Stimulated activated CD8-positive, alpha-beta memory T cell treated with anti-CD3 and anti-CD28 coated beads, Interleukin-2, amount 100 ng/mL, for 48 hours (primary cell): ENCODE data around the gene DNAJC13.

Source experiments
- DNase-seq, 2 donors: peaks; one replicate each; pipeline ENCODE4 v3.0.0-alpha.2; 2020; ENCODE audit warnings: low read depth in 2 of 2

The DNAJC13 gene

GRCh38 chr3:132405188-132405587 lies 12.1 kb upstream of the DNAJC13 start:
- no peak for DNase-seq

- DNase-seq: no peak
Observed at GRCh38 chr3:132405609-132406299, 11.5 kb upstream of the DNAJC13 start.

- DNase-seq: no peak
Observed at GRCh38 chr3:132406587-132406986, 10.7 kb upstream of the DNAJC13 start.

DNA sequence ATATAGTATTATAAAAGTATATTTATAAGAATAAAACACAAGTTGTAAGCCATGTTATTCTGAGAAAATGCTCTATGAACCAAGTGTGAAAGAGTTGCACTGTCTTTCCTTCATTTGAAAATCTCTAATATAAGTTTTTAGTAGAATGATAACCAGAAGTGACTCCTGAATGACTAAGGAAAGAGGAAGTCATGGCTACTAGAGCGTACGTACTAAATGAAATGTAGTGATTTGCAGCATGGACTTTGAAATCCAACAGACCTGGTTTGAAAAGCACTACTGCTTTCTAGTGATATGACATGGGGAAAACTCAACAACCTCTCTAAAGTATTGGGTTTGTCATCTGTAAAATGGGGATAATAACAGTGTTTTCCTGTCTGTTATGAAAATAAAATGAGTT lies 10.3 kb upstream of the DNAJC13 start:
- DNase-seq: no peak

DNA sequence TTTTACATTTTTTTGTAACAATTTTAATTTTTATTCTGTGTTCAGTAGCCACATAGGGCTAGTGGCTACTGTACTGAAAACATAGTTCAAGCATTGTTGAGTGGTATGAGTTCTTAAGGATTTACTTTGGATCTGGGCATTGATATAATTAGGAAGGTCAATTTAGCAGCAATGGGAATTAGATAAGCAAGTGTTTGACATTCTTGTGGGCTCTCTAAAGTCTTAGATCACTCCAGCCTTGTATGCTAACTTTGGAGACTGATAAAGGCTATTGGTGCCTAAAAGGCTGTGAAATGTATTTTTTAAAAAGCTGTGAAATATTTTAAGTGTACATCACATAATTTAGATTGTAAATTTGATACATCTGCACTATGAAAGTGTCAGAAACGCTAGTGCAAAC lies 2.5 kb upstream of the DNAJC13 start:
- DNase-seq: no peak

DNA sequence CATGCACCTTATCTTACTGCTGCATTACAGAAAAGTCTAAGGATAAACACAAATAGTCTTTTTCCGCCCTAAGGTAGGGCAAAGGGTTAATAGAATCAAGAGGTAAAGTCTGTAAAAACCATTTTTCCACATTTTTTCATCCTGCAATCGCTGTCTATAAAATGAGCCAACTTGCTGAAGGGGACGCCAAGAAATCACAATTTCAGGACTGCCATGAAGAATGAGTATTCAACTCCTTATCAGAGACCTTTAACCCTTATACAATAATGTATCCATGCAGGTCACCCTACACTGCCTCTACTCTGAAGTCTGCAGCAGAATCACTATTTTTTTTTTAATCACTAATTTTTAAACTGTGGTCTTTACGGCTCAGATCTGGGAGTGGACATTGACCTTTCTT lies 1.1 kb upstream of the DNAJC13 start:
- no peak for DNase-seq

- peak; percentile 17 to 37 for DNase-seq
Observed at GRCh38 chr3:132417695-132418411, 551 bp downstream of the DNAJC13 start.

GRCh38 chr3:132418916-132419315 lies 1.6 kb downstream of the DNAJC13 start:
- no peak for DNase-seq

- DNase-seq: no peak
Observed at GRCh38 chr3:132421832-132422231, 4.5 kb downstream of the DNAJC13 start.

DNA sequence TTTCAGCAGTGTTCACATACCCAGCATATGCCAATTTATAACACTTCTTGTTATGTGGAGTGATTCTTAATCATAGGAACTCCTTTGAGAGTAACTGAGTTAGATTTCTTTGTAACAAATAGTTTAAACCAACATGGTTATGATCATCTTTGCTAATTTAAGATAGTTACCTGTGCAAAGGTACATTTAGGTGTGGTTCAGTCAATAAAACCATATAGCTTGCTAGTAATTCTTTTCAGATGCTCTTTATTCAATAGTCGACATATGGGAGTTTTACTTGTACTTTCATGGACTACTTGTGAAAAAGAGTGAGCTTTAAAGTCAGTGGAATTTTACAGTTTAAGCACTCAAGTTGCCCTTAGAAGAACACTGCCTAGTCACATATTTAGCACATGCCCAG lies 5.2 kb downstream of the DNAJC13 start:
- no peak for DNase-seq

DNA sequence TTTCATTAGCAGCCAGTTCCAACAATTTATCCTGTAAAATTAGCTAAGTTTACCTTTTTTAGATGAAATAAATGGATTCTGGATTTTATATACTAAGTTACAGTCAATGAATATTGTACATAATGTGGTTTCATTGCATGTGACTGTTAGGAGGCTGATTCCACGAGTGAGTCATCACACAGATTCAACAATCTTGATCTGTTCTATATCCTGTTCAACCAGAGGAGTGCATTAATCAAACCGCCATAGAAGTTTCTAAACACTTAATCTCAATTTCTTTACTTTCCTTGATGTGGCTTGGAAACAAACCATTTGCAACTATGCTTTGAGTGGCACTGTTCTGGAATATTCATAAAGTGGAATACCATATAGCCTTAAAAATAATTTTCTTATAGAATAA lies 15.3 kb downstream of the DNAJC13 start:
- DNase-seq: no peak

- no peak for DNase-seq
Observed at GRCh38 chr3:132433121-132433520, 15.8 kb downstream of the DNAJC13 start.

- DNase-seq: no peak
Observed at GRCh38 chr3:132435224-132435910, 18.1 kb downstream of the DNAJC13 start.

DNA sequence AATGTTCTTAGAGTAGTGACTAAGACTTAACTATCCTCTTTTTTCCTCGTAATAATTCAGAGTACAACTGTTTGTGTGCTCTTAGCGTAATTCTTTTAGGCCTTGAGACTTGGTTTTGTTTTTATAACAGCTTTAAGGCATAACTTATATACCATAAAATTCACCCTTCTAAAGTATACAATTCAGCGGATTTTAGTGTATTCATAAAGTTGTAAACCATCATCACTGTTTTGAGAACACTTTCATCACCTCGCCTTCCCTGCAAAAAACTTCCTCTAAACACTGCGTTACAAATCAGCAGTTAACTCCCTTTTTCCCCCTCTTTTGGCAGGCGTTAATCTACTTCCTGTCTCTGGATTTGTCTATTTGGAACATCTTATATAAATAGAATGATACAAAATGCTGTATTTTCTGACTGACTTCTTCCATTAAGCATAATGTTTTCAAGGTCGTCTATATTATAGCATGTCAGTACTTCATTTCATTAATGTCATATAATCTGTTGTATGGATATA lies 18.7 kb downstream of the DNAJC13 start:
- no peak for DNase-seq

- no peak for DNase-seq
Observed at GRCh38 chr3:132443421-132443820, 26.1 kb downstream of the DNAJC13 start.

DNA sequence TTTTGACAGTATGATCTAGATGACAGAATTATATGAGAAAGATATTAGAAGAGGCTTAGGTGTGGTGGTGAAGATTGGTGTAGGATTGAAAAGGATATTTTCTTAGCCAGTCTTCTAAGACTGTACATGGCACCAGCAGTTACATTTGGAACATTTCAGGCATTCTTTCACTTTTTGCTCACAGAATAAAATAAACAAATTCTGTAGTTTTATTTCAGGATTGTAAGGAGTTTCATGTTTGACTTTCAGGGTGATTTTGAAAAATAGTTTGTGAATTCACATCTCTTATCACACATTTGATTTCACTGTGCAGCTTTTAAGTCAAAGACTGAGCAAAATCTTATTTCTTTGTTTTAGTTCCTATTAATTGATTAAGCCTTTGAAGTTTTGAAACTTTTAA lies 27.1 kb downstream of the DNAJC13 start:
- DNase-seq: no peak

DNA sequence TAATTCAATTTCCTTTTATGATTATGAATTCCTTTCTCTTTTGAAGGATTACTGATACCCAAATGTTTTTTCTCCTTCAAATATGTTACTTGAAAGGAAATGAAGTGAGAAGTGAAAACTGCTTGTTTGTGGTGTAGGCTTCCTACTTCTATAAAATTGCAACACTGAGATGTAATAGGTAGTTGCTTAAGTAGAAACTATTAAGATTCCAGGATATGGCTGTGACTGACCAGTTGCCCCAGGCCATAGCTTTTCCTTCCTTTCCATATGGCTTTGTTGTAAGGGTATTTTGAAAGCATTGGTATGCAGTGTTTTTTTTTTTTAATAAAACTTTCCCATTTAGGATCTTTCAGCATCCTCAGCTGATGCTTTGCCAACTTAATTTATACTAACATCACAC lies 28.5 kb downstream of the DNAJC13 start:
- DNase-seq: no peak

DNA sequence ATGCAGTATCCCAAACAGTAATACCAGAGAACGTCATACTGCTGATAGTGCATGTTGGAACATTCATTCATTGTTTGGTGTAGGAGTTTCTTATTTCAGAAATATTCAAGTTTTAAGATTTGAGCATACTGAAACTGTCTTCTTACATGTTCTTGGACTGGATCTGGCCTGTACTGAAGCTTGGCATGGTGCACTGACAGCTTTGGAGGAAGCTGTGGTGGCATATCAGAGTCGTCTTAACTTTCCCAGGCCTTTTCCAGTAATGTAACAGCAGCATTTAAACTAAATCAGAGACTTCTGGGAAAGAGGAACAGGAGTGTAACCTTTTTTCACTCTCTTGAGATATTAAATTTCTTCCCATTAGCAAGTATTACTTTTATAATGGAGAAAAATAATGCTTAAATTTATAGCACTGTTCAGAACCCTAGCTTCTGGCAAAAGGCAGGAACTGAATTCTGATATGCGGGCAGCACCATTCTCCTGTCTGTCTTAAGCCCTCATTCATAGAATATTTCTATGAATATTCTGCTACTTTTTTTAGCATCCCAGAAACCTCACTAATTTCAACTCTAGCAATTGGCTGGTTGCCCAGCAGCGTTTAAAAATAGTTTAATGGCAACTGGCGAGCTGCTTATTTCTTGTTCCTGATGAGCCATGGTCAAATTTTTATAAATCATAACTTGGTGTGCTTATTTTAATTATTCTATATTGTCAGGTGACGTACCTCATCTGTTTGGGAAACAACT lies 31.1 kb downstream of the DNAJC13 start:
- DNase-seq: no peak

DNA sequence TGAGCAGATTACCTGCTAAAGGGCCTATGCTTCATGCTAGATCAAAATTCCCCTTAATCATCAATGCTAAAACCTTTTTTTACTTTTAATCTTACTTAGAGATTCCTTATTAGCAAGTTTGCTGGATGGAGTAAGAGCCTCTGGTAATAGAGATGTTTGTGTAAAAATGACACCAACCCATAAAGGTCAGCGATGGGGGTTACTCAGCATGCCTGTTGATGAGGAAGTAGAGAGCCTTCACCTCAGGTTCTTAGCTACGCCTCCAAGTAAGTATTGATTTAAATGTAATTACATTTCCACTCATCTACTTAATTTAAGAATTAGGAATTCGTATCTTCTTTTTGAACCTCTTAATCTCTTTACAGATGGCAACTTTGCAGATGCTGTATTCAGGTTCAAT lies 38.8 kb downstream of the DNAJC13 start:
- DNase-seq: no peak

GRCh38 chr3:132456571-132456970 lies 39.3 kb downstream of the DNAJC13 start:
- DNase-seq: no peak

DNA sequence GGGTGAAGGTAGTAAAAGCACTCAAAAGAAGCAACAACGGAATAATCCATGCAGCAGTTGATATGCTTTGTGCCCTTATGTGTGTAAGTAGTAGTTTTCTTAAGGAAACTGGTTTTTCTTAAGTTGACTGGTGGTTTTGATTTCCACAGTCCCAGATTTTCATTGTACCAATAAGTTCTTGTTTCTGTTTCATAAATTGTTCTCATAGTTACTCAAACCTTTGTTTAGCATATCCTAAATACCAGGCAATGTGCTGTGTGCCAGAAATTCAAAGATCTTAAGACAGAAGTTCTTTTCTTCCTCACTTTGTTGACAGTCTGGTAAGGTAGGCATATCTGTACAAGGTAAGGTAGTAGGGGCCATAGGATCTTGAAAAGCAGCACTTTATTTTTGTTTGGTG lies 40.0 kb downstream of the DNAJC13 start:
- no peak for DNase-seq

DNA sequence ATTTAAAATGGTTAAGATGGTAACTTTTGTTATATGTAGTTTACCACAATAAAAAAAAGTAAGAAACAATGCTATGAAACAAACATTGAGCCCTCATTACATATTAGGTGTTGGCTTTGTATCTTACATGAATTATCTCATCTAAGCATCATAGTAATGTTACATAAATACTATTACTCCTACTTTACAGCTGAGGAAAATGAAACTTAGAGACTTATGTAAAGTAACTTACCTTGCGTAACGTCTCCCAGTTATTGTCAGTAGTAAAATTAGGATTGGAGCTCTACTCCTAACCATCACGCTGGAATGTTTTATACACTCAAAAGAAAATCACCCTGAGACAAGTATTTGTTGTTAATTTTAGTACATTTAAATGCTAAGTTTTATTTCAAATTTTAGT lies 42.2 kb downstream of the DNAJC13 start:
- DNase-seq: no peak
